Astrocyte of the cerebellum (primary cell): ENCODE data around the gene DNAI7.
A peak's percentile ranks its signal among the peaks of the same experiment; 100 is the strongest.

Experiments
- DNase-seq: peaks from one replicate; pipeline ENCODE4 v3.0.0-alpha.2; 2011; ENCODE audit warnings: low read depth
- H3K4me3 ChIP-seq: 2 replicates; pipeline ENCODE4 v1.5.1; 2011; ENCODE audit warnings: mild to moderate bottlenecking, low read depth, low read length, moderate library complexity
- CTCF ChIP-seq: IDR thresholded peaks from 2 replicates; pipeline ENCODE4 v1.5.1; 2012; ENCODE audit warnings: low read length, low read depth, moderate library complexity, mild to moderate bottlenecking; ENCODE audit errors: missing control alignments
- in situ Hi-C: cut with HindIII; loops from 2 replicates; pipeline ENCODE4 v1.10.0; 2017; ENCODE audit warnings: low sequenced_read_pairs

DNAI7 gene

DNA sequence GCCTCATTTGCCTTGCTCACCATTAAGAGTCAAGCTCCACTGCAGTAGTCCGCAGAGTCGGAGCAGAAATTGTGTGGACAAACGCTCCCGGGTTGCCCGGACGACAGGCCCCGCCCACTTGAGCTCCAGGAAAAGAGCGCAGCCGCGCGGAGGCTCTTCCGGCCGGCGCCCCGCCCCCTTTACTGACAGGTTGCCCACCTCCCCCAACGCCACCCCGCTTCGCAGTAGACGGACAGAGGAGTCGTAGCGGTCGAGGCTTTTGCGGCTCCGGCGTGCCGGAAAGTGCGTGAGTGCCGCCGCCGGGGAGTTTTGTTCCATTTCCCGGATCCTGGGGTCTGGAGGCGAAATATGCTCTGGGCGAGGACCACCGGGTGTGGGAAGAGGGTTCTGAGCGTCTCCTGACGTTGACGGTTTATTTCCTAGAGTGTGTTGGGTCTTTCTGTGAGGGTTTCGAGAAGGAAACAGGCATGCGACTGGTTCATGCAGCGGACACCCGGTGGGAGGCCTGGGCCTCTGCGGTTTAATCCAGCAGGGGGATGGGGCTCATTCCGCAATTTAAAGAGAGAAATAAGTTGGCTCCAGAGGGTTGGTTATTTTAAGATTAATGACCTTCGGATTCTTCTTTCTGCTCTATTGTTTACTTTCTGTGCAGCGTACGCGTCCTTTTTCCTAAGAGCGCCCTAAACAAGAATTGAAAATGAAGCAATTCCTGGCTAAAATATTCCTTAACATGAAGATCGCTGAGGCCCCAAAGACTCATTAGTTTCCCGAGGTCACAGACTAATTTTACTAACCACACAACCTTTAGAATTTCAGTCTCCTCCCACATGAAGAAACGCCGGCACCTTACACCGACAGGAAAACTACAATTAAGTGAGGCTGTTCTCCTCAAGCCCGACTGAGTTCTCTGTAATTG is at the start of gene DNAI7, which contains the start of gene ETFRF1:
Gene DNAI7, minus strand, starts transcription at position 105 of the 916 bp plus-strand sequence. Its CDS starts 82 bp downstream, at position 23.
Gene ETFRF1, plus strand, starts transcription at position 182 of the 916 bp plus-strand sequence. CDS start 8,720 bp downstream, outside the sequence.
- H3K4me3 ChIP-seq: peak within 1 kb of the TSS; percentile 63
- in situ Hi-C loops: no loop called here
- no peak for TF ChIP-seq CTCF
- peak; percentile 86 for DNase-seq

DNA sequence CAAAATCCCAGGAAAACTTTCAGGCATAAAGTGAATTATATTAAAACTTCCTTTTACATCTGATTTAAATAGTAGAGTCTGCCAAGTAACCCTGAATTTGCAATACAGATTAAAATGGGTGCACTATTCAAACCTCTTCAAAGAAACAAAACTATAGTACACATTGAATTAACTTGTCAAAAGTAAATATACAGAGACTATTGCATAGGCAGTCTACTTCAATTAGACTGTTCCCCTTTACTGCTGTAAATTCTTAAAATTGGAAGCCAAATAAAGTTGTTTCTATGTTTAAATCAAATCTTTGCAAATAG is 48.7 kb upstream of the DNAI7 start:
- TF ChIP-seq CTCF: no peak
- no peak overlapping the region for H3K4me3 ChIP-seq
- no peak for DNase-seq
- in situ Hi-C loops: no loop called here

DNA sequence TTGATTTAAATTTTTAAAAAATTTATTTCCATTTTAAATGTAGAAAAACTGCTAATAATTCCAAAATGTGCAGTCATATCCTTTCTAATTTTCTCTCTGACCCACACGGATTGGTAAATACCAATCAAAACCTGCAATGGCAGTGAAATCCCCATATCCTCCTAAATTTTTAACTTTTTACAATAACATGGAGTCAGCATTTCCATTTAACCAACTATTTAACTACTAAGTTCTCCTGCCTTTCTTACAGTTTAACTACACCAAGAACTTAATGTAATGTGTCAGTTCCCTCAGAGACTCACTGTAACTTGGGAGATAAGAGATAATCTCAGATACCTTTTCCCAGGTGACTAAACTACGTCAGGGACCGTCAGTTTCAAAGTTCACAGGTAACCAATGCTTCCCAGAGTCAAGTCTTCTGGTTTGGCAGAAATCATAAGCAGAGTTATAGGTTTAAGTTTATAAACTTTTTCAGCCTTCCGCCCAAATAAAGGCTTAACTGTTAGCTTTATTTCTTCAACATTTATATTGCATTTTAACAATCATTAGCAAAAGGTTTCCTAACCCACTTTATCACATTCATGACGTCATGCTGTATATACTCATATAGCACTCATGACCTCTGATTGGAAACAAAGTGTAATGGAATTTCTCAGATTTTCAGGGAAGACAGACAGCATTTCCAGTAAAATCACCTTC is 48.2 kb upstream of the DNAI7 start:
- no peak overlapping the region for H3K4me3 ChIP-seq
- TF ChIP-seq CTCF: no peak
- no peak for DNase-seq
- in situ Hi-C loops: no loop called here

GRCh38 chr12:25241167-25242020 is 46.4 kb upstream of the DNAI7 start:
- in situ Hi-C loops: no loop called here
- H3K4me3 ChIP-seq: no peak overlapping the region
- peak; percentile 51 for TF ChIP-seq CTCF
- peak; percentile 49 for DNase-seq

DNA sequence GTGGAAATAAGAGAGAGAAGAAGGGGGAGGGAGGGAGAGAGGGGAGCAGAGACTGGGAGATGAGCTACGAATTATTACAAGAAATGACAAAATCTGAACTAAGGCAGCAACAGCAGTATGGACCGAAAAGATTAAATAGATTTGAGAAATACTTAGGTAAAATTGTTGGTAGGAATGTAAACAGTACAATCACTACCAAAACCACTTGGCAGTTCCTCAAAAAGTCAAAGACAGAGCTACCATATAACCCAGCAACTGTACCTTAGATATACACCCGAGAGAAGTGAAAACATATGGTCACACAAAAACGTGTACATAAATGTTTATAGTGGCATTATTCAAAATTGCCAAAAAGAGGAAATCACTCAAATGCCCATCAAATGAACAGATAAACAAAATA is 41.7 kb upstream of the DNAI7 start:
- in situ Hi-C loops: no loop called here

More for the DNA sequence above, 41.7 kb upstream of the DNAI7 start:
- H3K4me3 ChIP-seq: no peak overlapping the region
- DNase-seq: no peak
- TF ChIP-seq CTCF: no peak
